Neural crest cell (in vitro differentiated cells): Measurements from ENCODE around the gene CD52. TPM values are rescaled to one million over a fixed set of nuclear protein-coding genes. Genes with fewer than 3 reads are reported as not detected.

ENCODE experiments used
- DNase-seq: peaks from one replicate; pipeline ENCODE4 v3.0.0; 2021; ENCODE audit warnings: low read depth, mixed read lengths, low spot score
- H3K27ac Mint-ChIP-seq: one replicate; pipeline ENCODE4 v1.8.0; 2021; ENCODE audit warnings: mild to moderate bottlenecking, mixed read lengths; ENCODE audit not compliant: unreplicated experiment
- H3K27me3 Mint-ChIP-seq: 2 replicates; pipeline ENCODE4 v1.8.0; 2021; ENCODE audit warnings: low read depth, mild to moderate bottlenecking, mixed read lengths
- H3K36me3 Mint-ChIP-seq: 2 replicates; pipeline ENCODE4 v1.8.0; 2021; ENCODE audit warnings: low read depth, mild to moderate bottlenecking, mixed read lengths
- H3K4me1 Mint-ChIP-seq: 2 replicates; pipeline ENCODE4 v1.8.0; 2021; ENCODE audit warnings: mixed read lengths
- H3K4me3 Mint-ChIP-seq: one replicate; pipeline ENCODE4 v1.8.0; 2021; ENCODE audit warnings: mild to moderate bottlenecking, mixed read lengths
- H3K9me3 Mint-ChIP-seq: 2 replicates; pipeline ENCODE4 v1.8.0; 2021; ENCODE audit warnings: mixed read lengths
- total RNA-seq: library from RNA; stranded (reverse); gene quantifications from 2 replicates; pipeline ENCODE4 v1.2.1, GENCODE V29; 2021
- TF ChIP-seq, protein P1 (sequence below): fragments of 200-600 bp; sonication (generic); conservative IDR thresholded peaks from 2 replicates; pipeline ENCODE4 v1.5.0; 2021; ENCODE audit warnings: antibody characterized with exemption, mild to moderate bottlenecking

The CD52 gene
- total RNA-seq, 1 donor from 2014 or later, result not detected

DNA sequence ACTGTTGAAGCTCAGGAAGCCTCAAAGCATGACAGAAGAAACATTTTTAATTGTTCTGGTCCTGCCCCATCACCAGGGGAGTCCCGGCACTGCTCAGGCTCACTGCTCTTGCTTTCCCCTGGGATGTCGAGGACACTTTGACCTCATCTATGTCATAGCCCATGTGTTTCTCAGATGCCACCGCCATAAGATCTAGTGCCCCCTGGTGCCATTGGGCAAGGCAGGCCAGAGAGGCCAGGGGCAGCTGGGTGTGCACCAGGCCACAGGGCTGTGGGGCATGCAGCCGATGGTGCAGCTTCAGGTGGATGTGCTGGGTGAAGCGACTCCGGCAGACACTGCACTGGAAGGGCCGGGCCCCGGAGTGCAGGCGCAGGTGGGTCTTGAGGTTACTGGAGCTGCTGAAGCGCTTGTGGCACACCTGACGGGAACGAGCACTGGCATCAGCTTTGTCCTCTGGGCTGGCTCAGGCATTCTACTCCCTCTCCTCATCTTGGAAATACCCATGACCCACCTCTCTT lies 43.9 kb downstream of the CD52 start:
- peaks cover 40% of the 10 kb centered on the region for H3K27me3 Mint-ChIP-seq
- no peaks in the 10 kb centered on the region for H3K9me3 Mint-ChIP-seq
- TF ChIP-seq, protein P1, sequence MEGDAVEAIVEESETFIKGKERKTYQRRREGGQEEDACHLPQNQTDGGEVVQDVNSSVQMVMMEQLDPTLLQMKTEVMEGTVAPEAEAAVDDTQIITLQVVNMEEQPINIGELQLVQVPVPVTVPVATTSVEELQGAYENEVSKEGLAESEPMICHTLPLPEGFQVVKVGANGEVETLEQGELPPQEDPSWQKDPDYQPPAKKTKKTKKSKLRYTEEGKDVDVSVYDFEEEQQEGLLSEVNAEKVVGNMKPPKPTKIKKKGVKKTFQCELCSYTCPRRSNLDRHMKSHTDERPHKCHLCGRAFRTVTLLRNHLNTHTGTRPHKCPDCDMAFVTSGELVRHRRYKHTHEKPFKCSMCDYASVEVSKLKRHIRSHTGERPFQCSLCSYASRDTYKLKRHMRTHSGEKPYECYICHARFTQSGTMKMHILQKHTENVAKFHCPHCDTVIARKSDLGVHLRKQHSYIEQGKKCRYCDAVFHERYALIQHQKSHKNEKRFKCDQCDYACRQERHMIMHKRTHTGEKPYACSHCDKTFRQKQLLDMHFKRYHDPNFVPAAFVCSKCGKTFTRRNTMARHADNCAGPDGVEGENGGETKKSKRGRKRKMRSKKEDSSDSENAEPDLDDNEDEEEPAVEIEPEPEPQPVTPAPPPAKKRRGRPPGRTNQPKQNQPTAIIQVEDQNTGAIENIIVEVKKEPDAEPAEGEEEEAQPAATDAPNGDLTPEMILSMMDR, result no peak
- H3K4me1 Mint-ChIP-seq, result peaks cover 38% of the 10 kb centered on the region
- no peak for DNase-seq
- H3K36me3 Mint-ChIP-seq, result no peaks in the 10 kb centered on the region
- no peak overlapping the region for H3K27ac Mint-ChIP-seq
- H3K4me3 Mint-ChIP-seq, result peak overlapping the region; percentile 27

DNA sequence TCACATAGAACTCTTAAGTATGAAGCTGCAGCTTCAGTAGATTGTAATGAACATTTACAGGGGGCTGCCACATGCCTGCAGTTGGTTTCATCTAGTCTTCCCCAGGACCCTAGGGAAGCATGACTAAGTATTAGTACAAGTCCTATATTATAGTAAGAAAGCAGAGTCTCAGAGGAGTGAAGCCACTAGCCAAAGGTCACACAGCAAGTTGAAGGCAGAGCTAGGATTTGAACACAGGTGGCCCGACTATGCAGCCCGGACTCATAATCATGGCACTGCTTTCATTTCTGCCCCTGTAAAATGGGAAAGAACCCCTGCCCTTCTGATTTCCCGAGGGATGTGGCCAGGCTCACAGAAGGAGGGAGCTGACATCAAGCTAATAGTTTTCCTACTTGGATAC lies 44.6 kb downstream of the CD52 start:
- no peaks in the 10 kb centered on the region for H3K36me3 Mint-ChIP-seq
- peaks cover 35% of the 10 kb centered on the region for H3K4me1 Mint-ChIP-seq
- DNase-seq, result no peak
- H3K27me3 Mint-ChIP-seq, result peaks cover 40% of the 10 kb centered on the region
- no peak overlapping the region for H3K27ac Mint-ChIP-seq
- peak overlapping the region; percentile 32 for H3K4me3 Mint-ChIP-seq
- no peaks in the 10 kb centered on the region for H3K9me3 Mint-ChIP-seq
- TF ChIP-seq, protein P1, result no peak

DNA sequence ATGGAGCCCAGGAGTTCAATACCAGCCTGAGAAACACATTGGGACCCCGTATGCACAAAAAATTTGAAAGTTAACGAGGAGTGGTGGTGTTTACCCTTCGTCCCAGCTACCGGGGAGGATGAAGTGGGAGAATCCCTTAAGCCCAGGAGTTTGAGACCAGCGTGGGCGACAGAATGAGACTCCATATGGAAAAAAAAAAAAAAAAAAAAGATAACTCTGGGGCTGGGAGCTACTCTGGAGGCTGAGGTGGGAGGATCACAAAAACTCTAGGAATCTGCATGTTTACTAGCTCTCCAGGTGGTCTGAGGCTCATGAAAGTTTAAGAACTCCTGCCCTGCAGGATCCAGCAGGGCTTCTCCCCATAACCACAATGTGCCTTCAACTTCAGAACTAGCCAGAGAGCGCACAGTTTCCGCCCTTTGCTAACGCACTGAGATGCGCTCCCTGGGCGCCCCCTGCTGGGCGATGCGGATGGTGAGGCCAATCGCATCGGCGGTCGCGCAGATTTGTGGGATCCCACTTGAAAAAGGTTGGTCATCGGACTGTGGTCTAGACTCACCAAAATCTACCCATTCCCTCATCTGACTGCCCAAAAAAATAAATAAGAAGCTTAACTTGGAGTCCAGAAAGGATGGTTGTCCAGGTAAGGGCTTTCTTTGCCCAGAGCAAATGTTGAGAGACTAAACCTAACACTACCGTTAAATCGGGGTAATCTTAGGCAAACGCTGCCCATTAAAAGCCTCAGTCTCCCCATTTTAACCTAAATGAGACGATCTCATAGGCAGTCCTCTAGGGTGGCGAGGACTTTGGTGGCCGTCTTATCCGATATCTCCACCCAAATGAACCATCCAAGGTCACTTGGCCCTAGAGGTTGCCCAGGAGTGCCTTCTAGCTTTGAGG lies 46.0 kb downstream of the CD52 start:
- H3K27me3 Mint-ChIP-seq, result peaks cover 34% of the 10 kb centered on the region

DNA sequence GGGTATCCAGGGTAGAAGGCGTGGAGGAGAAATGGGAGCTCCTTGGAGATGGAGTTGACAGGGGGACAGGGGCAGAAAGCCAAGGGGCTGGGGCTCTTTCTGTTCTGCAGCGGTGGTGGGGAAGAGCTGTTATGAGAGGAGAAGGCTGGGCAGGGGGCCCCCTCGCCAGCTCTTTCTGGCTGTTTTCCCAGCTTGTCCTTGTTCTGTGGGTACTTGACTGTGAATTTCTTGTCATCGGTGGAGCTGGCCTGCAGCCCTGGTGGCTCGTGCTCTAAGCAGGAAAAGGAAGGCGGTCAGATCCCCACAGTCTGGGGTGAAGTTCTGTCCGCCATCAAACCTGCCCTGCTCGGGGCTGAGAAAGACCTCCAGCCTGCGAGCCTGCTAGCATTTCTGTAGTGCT lies 47.2 kb downstream of the CD52 start:
- no peak for DNase-seq

More for the DNA sequence above, 46.0 kb downstream of the CD52 start:
- peak; percentile 93 for DNase-seq
- Mint-ChIP-seq H3K36me3 (no peaks in the 10 kb centered on the region), H3K4me1 (peaks cover 30% of the 10 kb centered on the region), H3K9me3 (no peaks in the 10 kb centered on the region), H3K27ac (no peak overlapping the region), H3K4me3 (peak overlapping the region; percentile 71)
- TF ChIP-seq, protein P1, result peak; percentile 98

DNA sequence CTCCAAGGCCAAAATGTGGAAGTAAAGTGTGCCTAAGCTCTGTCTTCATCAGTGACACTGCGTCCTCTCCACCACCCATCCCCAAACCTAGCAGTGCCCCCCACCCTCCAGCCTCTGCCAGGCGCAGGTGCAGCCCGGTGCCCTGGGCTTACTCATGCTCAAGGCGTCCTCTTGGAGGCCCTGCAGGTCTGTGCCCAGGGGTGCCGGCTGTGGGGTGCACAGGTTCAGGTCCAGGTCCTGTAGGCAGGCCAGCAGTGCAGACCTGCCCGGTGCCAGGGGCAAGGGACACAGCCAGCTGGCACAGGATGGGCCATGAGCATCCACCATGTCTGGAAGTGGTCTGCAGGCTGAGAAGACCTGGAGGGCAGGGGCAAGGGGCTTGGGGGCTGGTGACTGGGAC lies 49.7 kb downstream of the CD52 start:
- Mint-ChIP-seq H3K36me3 (no peaks in the 10 kb centered on the region), H3K4me3 (no peak overlapping the region), H3K27me3 (peaks cover 3% of the 10 kb centered on the region), H3K4me1 (peaks cover 9% of the 10 kb centered on the region), H3K9me3 (peaks cover 4% of the 10 kb centered on the region), H3K27ac (no peak overlapping the region)
- TF ChIP-seq, protein P1, result no peak
- DNase-seq, result no peak

More for the DNA sequence above, 47.2 kb downstream of the CD52 start:
- TF ChIP-seq, protein P1, result no peak
- no peak overlapping the region for H3K27ac Mint-ChIP-seq
- no peaks in the 10 kb centered on the region for H3K36me3 Mint-ChIP-seq
- no peak overlapping the region for H3K4me3 Mint-ChIP-seq
- no peaks in the 10 kb centered on the region for H3K9me3 Mint-ChIP-seq
- peaks cover 20% of the 10 kb centered on the region for H3K4me1 Mint-ChIP-seq
- H3K27me3 Mint-ChIP-seq, result peaks cover 23% of the 10 kb centered on the region
